Measurements from ENCODE around the gene TRIM69. TPM values are rescaled to one million over a fixed set of nuclear protein-coding genes. Genes with fewer than 3 reads are reported as not detected.
"Not testable (repeated sequence)": the region's sequence is repeated elsewhere in the genome, so short reads cannot be mapped to it uniquely, and the experiment has no call there.

Gene TRIM69
- total and polyA plus RNA-seq, 9 donors = 7.0 to 51.4 (median 19.7) TPM

- H3K4me1 ChIP-seq (ENCODE audit: insufficient read depth) = peaks cover 3% of the 10 kb centered on the region
- no peak for TF ChIP-seq EP300 (IDR thresholded peaks at IDR 0.05)
- TF ChIP-seq CTCF (IDR thresholded peaks at IDR 0.05) = no peak
- TF ChIP-seq POLR2A (IDR thresholded peaks at IDR 0.05) = no peak
Observed at GRCh38 chr15:44735482-44736180, 697 bp upstream of the TRIM69 start.

GRCh38 chr15:44738340-44738984, 2.1 kb downstream of the TRIM69 start:
- Histone ChIP-seq H3K27me3 (no peaks in the 10 kb centered on the region), H3K27ac (no peak overlapping the region), H3K4me1 (ENCODE audit: insufficient read depth) (peaks cover 2% of the 10 kb centered on the region), H3K36me3 (no peaks in the 10 kb centered on the region), H3K4me3 (no peak overlapping the region), H3K9me3 (no peaks in the 10 kb centered on the region)
- TF ChIP-seq CTCF (IDR thresholded peaks at IDR 0.05) (peak; percentile 63 to 78 (median 72)), POLR2A (IDR thresholded peaks at IDR 0.05) (no peak), EP300 (IDR thresholded peaks at IDR 0.05) (no peak)
- WGBS, 3 donors = 62 to 67% (median 63%) methylated on average over 3 of the region's 3 CpGs
- DNase-seq = no peak
- intact Hi-C loops (cut with DNase I) = loop anchor here in 3 of 4 donors (5.0 kb wide), 1 partner anchor 76 kb away; the partner anchor contains the start of gene SPG11 (in 3 of the 3)

More at GRCh38 chr15:44735482-44736180, 697 bp upstream of the TRIM69 start:
- no peaks in the 10 kb centered on the region for H3K9me3 ChIP-seq
- H3K36me3 ChIP-seq = no peaks in the 10 kb centered on the region
- WGBS, 3 donors = 19 to 34% (median 22%) methylated on average over 8 of the region's 8 CpGs
- H3K4me3 ChIP-seq = no peak overlapping the region
- H3K27ac ChIP-seq = peak overlapping the region; percentile 24 to 63
- H3K27me3 ChIP-seq = no peaks in the 10 kb centered on the region
- DNase-seq = peak; percentile 66 to 79 (median 70)
- intact Hi-C loops (cut with DNase I) = loop anchor here in 3 of 4 donors (5.0 kb wide), 1 partner anchor 73 kb away; the partner anchor contains the start of gene SPG11 (in 3 of the 3)

GRCh38 chr15:44739222-44739847, 3.0 kb downstream of the TRIM69 start:
- intact Hi-C loops (cut with DNase I) = loop anchor here in 3 of 4 donors (5.0 kb wide), 1 partner anchor 77 kb away; the partner anchor contains the start of gene SPG11 (in 3 of the 3)
- H3K4me3 ChIP-seq; H3K9me3 ChIP-seq; H3K36me3 ChIP-seq; H3K27me3 ChIP-seq; H3K27ac ChIP-seq; H3K4me1 ChIP-seq (ENCODE audit: insufficient read depth); DNase-seq: not testable (repeated sequence)
- 83 to 87% (median 85%) methylated on average over 20 to 24 of the region's 24 CpGs for WGBS, 3 donors

- H3K9me3 ChIP-seq; DNase-seq; H3K27ac ChIP-seq; H3K4me1 ChIP-seq (ENCODE audit: insufficient read depth); H3K27me3 ChIP-seq; H3K4me3 ChIP-seq; H3K36me3 ChIP-seq; intact Hi-C loops (cut with DNase I): not testable (repeated sequence)
- WGBS, 3 donors = 96 to 98% (median 97%) methylated on average over 1 to 2 of the region's 2 CpGs
Observed at GRCh38 chr15:44743454-44743853, 7.1 kb downstream of the TRIM69 start.

GRCh38 chr15:44753345-44753744, 17.0 kb downstream of the TRIM69 start:
- intact Hi-C loops (cut with DNase I) = no loop called here
- TF ChIP-seq EP300 (IDR thresholded peaks at IDR 0.05) = no peak
- no peak for TF ChIP-seq CTCF (IDR thresholded peaks at IDR 0.05)
- TF ChIP-seq POLR2A (IDR thresholded peaks at IDR 0.05) = no peak
- Histone ChIP-seq H3K4me1 (ENCODE audit: insufficient read depth) (no peaks in the 10 kb centered on the region), H3K9me3 (no peaks in the 10 kb centered on the region), H3K27ac (no peak overlapping the region), H3K36me3 (no peaks in the 10 kb centered on the region), H3K27me3 (no peaks in the 10 kb centered on the region), H3K4me3 (no peak overlapping the region)
- DNase-seq = no peak
- WGBS, 3 donors = 91 to 100% (median 95%) methylated on average over 1 of the region's 1 CpG
